ENCODE data around the gene ERI3.

GRCh38 chr1:44347280-44347679 lies 7.8 kb downstream of the ERI3 start:
- TF ChIP-seq POLR2A (IDR thresholded peaks at IDR 0.05), result no peak
- TF ChIP-seq, protein P1, sequence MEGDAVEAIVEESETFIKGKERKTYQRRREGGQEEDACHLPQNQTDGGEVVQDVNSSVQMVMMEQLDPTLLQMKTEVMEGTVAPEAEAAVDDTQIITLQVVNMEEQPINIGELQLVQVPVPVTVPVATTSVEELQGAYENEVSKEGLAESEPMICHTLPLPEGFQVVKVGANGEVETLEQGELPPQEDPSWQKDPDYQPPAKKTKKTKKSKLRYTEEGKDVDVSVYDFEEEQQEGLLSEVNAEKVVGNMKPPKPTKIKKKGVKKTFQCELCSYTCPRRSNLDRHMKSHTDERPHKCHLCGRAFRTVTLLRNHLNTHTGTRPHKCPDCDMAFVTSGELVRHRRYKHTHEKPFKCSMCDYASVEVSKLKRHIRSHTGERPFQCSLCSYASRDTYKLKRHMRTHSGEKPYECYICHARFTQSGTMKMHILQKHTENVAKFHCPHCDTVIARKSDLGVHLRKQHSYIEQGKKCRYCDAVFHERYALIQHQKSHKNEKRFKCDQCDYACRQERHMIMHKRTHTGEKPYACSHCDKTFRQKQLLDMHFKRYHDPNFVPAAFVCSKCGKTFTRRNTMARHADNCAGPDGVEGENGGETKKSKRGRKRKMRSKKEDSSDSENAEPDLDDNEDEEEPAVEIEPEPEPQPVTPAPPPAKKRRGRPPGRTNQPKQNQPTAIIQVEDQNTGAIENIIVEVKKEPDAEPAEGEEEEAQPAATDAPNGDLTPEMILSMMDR (IDR thresholded peaks at IDR 0.05), result no peak
